PC-9 (cell line): ENCODE data around the gene IGF2R.

Source experiments
- EZH2 ChIP-seq: fragments of 200-600 bp; sonication (generic); IDR thresholded peaks from 2 replicates; pipeline ENCODE4 v1.8.0; 2017; ENCODE audit warnings: antibody characterized with exemption, low read depth
- TF ChIP-seq, protein P1 (sequence below): fragments of 200-600 bp; sonication (generic); conservative IDR thresholded peaks from 2 replicates; pipeline ENCODE4 v1.6.1; 2017; ENCODE audit warnings: mixed run types, antibody characterized with exemption, mild to moderate bottlenecking, moderate library complexity

DNA sequence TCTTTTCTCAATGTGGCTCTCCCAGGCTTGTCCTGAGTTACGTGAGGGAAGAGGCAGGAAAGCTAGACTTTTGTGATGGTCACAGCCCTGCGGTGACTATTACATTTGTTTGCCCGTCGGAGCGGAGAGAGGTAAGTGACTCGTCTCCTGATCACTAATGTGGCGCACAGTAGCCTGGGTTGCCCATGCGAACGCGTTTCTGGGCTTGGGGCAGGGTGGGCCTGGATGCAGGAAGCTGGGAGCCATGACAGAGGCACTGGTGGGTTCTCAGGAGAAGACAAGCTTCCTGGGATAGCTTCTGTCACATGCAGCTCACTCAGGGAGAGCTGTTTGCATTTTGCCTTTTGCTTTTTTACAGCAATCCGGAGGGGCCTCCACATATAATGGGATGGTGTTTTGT lies 60.6 kb downstream of the IGF2R start:
- TF ChIP-seq, protein P1, sequence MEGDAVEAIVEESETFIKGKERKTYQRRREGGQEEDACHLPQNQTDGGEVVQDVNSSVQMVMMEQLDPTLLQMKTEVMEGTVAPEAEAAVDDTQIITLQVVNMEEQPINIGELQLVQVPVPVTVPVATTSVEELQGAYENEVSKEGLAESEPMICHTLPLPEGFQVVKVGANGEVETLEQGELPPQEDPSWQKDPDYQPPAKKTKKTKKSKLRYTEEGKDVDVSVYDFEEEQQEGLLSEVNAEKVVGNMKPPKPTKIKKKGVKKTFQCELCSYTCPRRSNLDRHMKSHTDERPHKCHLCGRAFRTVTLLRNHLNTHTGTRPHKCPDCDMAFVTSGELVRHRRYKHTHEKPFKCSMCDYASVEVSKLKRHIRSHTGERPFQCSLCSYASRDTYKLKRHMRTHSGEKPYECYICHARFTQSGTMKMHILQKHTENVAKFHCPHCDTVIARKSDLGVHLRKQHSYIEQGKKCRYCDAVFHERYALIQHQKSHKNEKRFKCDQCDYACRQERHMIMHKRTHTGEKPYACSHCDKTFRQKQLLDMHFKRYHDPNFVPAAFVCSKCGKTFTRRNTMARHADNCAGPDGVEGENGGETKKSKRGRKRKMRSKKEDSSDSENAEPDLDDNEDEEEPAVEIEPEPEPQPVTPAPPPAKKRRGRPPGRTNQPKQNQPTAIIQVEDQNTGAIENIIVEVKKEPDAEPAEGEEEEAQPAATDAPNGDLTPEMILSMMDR = no peak
- no peak for TF ChIP-seq EZH2
